H1 (cell line): ENCODE measurements around the gene VAV2. TPM values are rescaled to one million over a fixed set of nuclear protein-coding genes. Genes with fewer than 3 reads are reported as not detected.

Experiments used
- CTCF ChIA-PET: fragments of 300-600 bp; sonication (Branson Sonifier 250); formaldehyde crosslinking; loops from one replicate; lab custom pipeline; 2021; ENCODE audit not compliant: partially characterized antibody; lab: Charles Lee
- POLR2A ChIA-PET: fragments of 300-600 bp; sonication (Branson Sonifier 250); formaldehyde crosslinking; loops from one replicate; lab custom pipeline; 2021; ENCODE audit warnings: inconsistent platforms; ENCODE audit not compliant: partially characterized antibody; lab: Charles Lee
- DNase-seq, 2 experiments: peaks; one replicate each; pipeline versions ENCODE4 v3.0.0 to v3.0.0-alpha.2; 2010 to 2022; ENCODE audit warnings: low spot score in 2 of 2, low read depth in 1 of 2, mixed read lengths in 1 of 2
- FAIRE-seq: peaks from 2 replicates; lab custom pipeline; 2011; peaks lifted over from hg19 to GRCh38; lab: Jason Lieb, UNC
- H2AFZ ChIP-seq: 2 replicates; pipeline ENCODE4 v1.8.1; 2012; ENCODE audit warnings: low read length, inconsistent platforms
- H2AK5ac ChIP-seq: 2 replicates; pipeline ENCODE4 v1.6.1; 2013; ENCODE audit warnings: low read depth, low read length
- H2BK120ac ChIP-seq: replicated peaks from 2 replicates; pipeline ENCODE3; 2013; ENCODE audit warnings: low read depth, low read length, inconsistent platforms
- H2BK12ac ChIP-seq: 2 replicates; pipeline ENCODE4 v1.6.1; 2013; ENCODE audit warnings: low read depth, low read length
- H2BK15ac ChIP-seq: 2 replicates; pipeline ENCODE4 v1.6.1; 2013; ENCODE audit warnings: low read length
- H2BK20ac ChIP-seq: 2 replicates; pipeline ENCODE4 v1.6.1; 2013; ENCODE audit warnings: low read length
- H2BK5ac ChIP-seq: 2 replicates; pipeline ENCODE4 v1.6.1; 2013; ENCODE audit warnings: low read depth, low read length
- H3K14ac ChIP-seq: 2 replicates; pipeline ENCODE4 v1.6.1; 2013; ENCODE audit warnings: inconsistent platforms; ENCODE audit not compliant: insufficient read length
- H3K18ac ChIP-seq: 2 replicates; pipeline ENCODE4 v1.6.1; 2013; ENCODE audit warnings: low read length; ENCODE audit errors: extremely low read depth
- H3K23ac ChIP-seq: 2 replicates; pipeline ENCODE4 v1.6.1; 2013; ENCODE audit warnings: inconsistent platforms; ENCODE audit not compliant: insufficient read length
- H3K23me2 ChIP-seq: 2 replicates; pipeline ENCODE4 v1.6.1; 2013; ENCODE audit warnings: low read depth, low read length
- H3K27ac ChIP-seq: 2 replicates; pipeline ENCODE4 v1.6.1; 2011; ENCODE audit warnings: low read depth, low read length, inconsistent platforms
- H3K27me3 ChIP-seq, 4 experiments: replicated peaks in 1 of 4; 1 replicate in 1 of 4; 2 replicates in 3 of 4; pipeline versions ENCODE4 v1.6.1 to v1.8.1; 2011 to 2013; ENCODE audit warnings: low read length in 3 of 4, mild to moderate bottlenecking in 3 of 4, inconsistent platforms in 2 of 4, mixed read lengths in 2 of 4, moderate library complexity in 1 of 4; ENCODE audit not compliant: control insufficient read depth in 3 of 4, insufficient read depth in 3 of 4; ENCODE audit errors: extremely low read depth in 1 of 4
- H3K36me3 ChIP-seq, 4 experiments: 2 replicates each; pipeline versions ENCODE4 v1.6.1 to v1.8.1; 2011 to 2013; ENCODE audit warnings: mild to moderate bottlenecking in 4 of 4, low read length in 3 of 4, moderate library complexity in 2 of 4, control low read depth in 1 of 4, inconsistent platforms in 1 of 4; ENCODE audit not compliant: insufficient read depth in 4 of 4, control insufficient read depth in 2 of 4
- H3K4ac ChIP-seq: replicated peaks from 2 replicates; pipeline ENCODE3; 2013; ENCODE audit warnings: low read length, low read depth, mixed read lengths, inconsistent platforms; ENCODE audit not compliant: insufficient read length
- H3K4me1 ChIP-seq, 4 experiments: replicated peaks in 1 of 4; 1 replicate in 1 of 4; 2 replicates in 3 of 4; pipeline versions ENCODE4 v1.6.1 to v1.8.1; 2011 to 2013; ENCODE audit warnings: low read length in 3 of 4, inconsistent platforms in 2 of 4, mixed read lengths in 1 of 4; ENCODE audit not compliant: insufficient read depth in 4 of 4, control insufficient read depth in 3 of 4
- H3K4me2 ChIP-seq, 2 experiments: 2 replicates each; pipeline versions ENCODE4 v1.6.1 to v1.8.1; 2011 to 2013; ENCODE audit warnings: low read depth in 2 of 2, low read length in 2 of 2, control low read depth in 1 of 2, inconsistent platforms in 1 of 2, mild to moderate bottlenecking in 1 of 2; ENCODE audit not compliant: insufficient read depth in 1 of 2
- H3K4me3 ChIP-seq, 4 experiments: fragments of 200-600, 300-600 bp in 1 of 4; sonication (generic), shearing (Covaris generic), sonication (Bioruptor Twin) in 1 of 4; 2 replicates each; pipeline versions ENCODE4 v1.5.1 to v1.8.1; 2011 to 2016; ENCODE audit warnings: low read length in 4 of 4, low read depth in 3 of 4, control low read depth in 2 of 4, inconsistent platforms in 2 of 4, mild to moderate bottlenecking in 2 of 4, mixed read lengths in 1 of 4, moderate library complexity in 1 of 4; ENCODE audit not compliant: insufficient read depth in 2 of 4; ENCODE audit errors: extremely low read depth in 1 of 4
- H3K56ac ChIP-seq: replicated peaks from 2 replicates; pipeline ENCODE3; 2013; ENCODE audit warnings: low read depth, mild to moderate bottlenecking, mixed read lengths, low read length, inconsistent platforms; ENCODE audit not compliant: insufficient read length
- H3K79me1 ChIP-seq: 2 replicates; pipeline ENCODE4 v1.6.1; 2013; ENCODE audit warnings: low read depth, low read length, control low read depth
- H3K79me2 ChIP-seq, 2 experiments: 2 replicates each; pipeline versions ENCODE4 v1.6.1 to v1.8.1; 2012 to 2013; ENCODE audit warnings: low read length in 2 of 2, mild to moderate bottlenecking in 2 of 2, inconsistent platforms in 1 of 2; ENCODE audit not compliant: insufficient read depth in 2 of 2, control insufficient read depth in 1 of 2
- H3K9ac ChIP-seq, 4 experiments: replicated peaks in 1 of 4; 1 replicate in 1 of 4; 2 replicates in 3 of 4; pipeline versions ENCODE4 v1.6.1 to v1.8.1; 2011 to 2013; ENCODE audit warnings: low read depth in 3 of 4, low read length in 3 of 4, control low read depth in 2 of 4, mild to moderate bottlenecking in 2 of 4, moderate library complexity in 2 of 4, inconsistent platforms in 1 of 4; ENCODE audit errors: extremely low read depth in 1 of 4
- H3K9me3 ChIP-seq, 2 experiments: 2 replicates each; pipeline versions ENCODE4 v1.6.1 to v1.8.1; 2012 to 2013; ENCODE audit warnings: mild to moderate bottlenecking in 2 of 2, moderate library complexity in 2 of 2, control low read depth in 1 of 2, inconsistent platforms in 1 of 2, low read depth in 1 of 2, low read length in 1 of 2, mixed read lengths in 1 of 2; ENCODE audit not compliant: insufficient read depth in 2 of 2
- H4K20me1 ChIP-seq, 2 experiments: replicated peaks in 1 of 2; 2 replicates each; pipeline versions ENCODE3 to v1.8.1; 2011 to 2013; ENCODE audit warnings: inconsistent platforms in 2 of 2, low read length in 2 of 2, mild to moderate bottlenecking in 1 of 2; ENCODE audit not compliant: insufficient read depth in 2 of 2, control insufficient read depth in 1 of 2
- H4K5ac ChIP-seq: 2 replicates; pipeline ENCODE4 v1.6.1; 2013; ENCODE audit warnings: low read length, low read depth, mixed read lengths, inconsistent platforms; ENCODE audit not compliant: insufficient read length
- H4K8ac ChIP-seq: 2 replicates; pipeline ENCODE4 v1.8.0; 2013; ENCODE audit warnings: mild to moderate bottlenecking, moderate library complexity, low read length, inconsistent platforms; ENCODE audit not compliant: insufficient read depth; ENCODE audit errors: extremely low read depth
- H4K91ac ChIP-seq: replicated peaks from 2 replicates; pipeline ENCODE3; 2013; ENCODE audit warnings: low read length, mixed read lengths, inconsistent platforms; ENCODE audit not compliant: insufficient read length
- ATF3 ChIP-seq: IDR thresholded peaks from 2 replicates; pipeline ENCODE4 v1.6.1; 2011; ENCODE audit warnings: low read depth, mild to moderate bottlenecking, low read length; ENCODE audit not compliant: insufficient read depth
- BCL11A ChIP-seq, 2 experiments: IDR thresholded peaks; one replicate each; pipeline ENCODE4 v1.6.1; 2011; ENCODE audit warnings: low read depth in 2 of 2, low read length in 2 of 2, mild to moderate bottlenecking in 2 of 2
- CBX8 ChIP-seq: fragments of 300-800, 300-1000 bp; sonication (generic); IDR thresholded peaks from 2 replicates; pipeline ENCODE4 v1.7.1; 2016; ENCODE audit warnings: low read depth, low read length, borderline replicate concordance
- CEBPB ChIP-seq: IDR thresholded peaks from 2 replicates; pipeline ENCODE4 v1.6.1; 2012; ENCODE audit warnings: low read depth, low read length
- CREB1 ChIP-seq: IDR thresholded peaks from 2 replicates; pipeline ENCODE4 v1.6.1; 2012; ENCODE audit warnings: inconsistent platforms
- HDAC2 ChIP-seq, 2 experiments: fragments of 300-600 bp in 1 of 2; sonication (generic) in 1 of 2; IDR thresholded peaks; 2 replicates each; pipeline ENCODE4 v1.6.1; 2011 to 2012; ENCODE audit warnings: low read depth in 2 of 2, low read length in 2 of 2, mild to moderate bottlenecking in 2 of 2, moderate library complexity in 2 of 2, borderline replicate concordance in 1 of 2, inconsistent platforms in 1 of 2
- HDAC6 ChIP-seq: IDR thresholded peaks from one replicate; pipeline ENCODE4 v1.7.1; 2012; ENCODE audit warnings: low read depth, mild to moderate bottlenecking, inconsistent platforms, low read length, moderate library complexity
- KDM4A ChIP-seq: IDR thresholded peaks from one replicate; pipeline ENCODE4 v1.7.1; 2012; ENCODE audit warnings: low read depth, mild to moderate bottlenecking, moderate library complexity, low read length, inconsistent platforms; ENCODE audit not compliant: severe bottlenecking
- MAFK ChIP-seq: IDR thresholded peaks from 2 replicates; pipeline ENCODE4 v1.6.1; 2012; ENCODE audit warnings: low read depth, mild to moderate bottlenecking, improper control_type of control experiment, low read length
- POLR2AphosphoS5 ChIP-seq: IDR thresholded peaks from 2 replicates; pipeline ENCODE4 v1.6.1; 2011; ENCODE audit warnings: low read depth, low read length
- RBBP5 ChIP-seq: IDR thresholded peaks from 2 replicates; pipeline ENCODE4 v1.7.1; 2012; ENCODE audit warnings: low read depth, mild to moderate bottlenecking, inconsistent platforms, low read length, moderate library complexity, borderline replicate concordance
- SIN3A ChIP-seq, 2 experiments: IDR thresholded peaks in 1 of 2; conservative IDR thresholded peaks in 1 of 2; 2 replicates each; pipeline ENCODE4 v1.6.1; 2011 to 2012; ENCODE audit warnings: low read length in 2 of 2, improper control_type of control experiment in 1 of 2, low read depth in 1 of 2, mild to moderate bottlenecking in 1 of 2
- SUZ12 ChIP-seq: fragments of 200-600 bp; sonication (generic); IDR thresholded peaks from 2 replicates; pipeline ENCODE4 v1.6.1; 2012; ENCODE audit warnings: mild to moderate bottlenecking, inconsistent platforms, low read length, moderate library complexity, mixed read lengths
- TBP ChIP-seq: IDR thresholded peaks from 2 replicates; pipeline ENCODE4 v1.6.1; 2011; ENCODE audit warnings: low read depth, low read length, improper control_type of control experiment
- WGBS, 2 experiments: shearing (Covaris generic) in 1 of 2; methylation state at CpG; one replicate each; pipeline versions ENCODE4 v1.1.6 to v1.1.7; 2013 to 2015; ENCODE audit warnings: low lambda C conversion rate in 2 of 2, mixed read lengths in 2 of 2, inconsistent platforms in 1 of 2, low coverage in 1 of 2, missing lambda C conversion rate in 1 of 2; ENCODE audit not compliant: insufficient replicate concordance in 2 of 2, insufficient coverage in 1 of 2, insufficient read length in 1 of 2; ENCODE audit errors: extremely low coverage in 1 of 2, missing lambda C conversion rate in 1 of 2; 5-methylcytosine and 5-hydroxymethylcytosine counted together
- polyA plus RNA-seq, 7 experiments: library from polyadenylated mRNA; depleted of rRNA in 3 of 7; stranded (reverse) in 5 of 7; unstranded in 2 of 7; fragments of >200 nt in 5 of 7; fragments of 200-250 nt in 2 of 7; gene quantifications; 1 replicate in 5 of 7; 2 replicates in 1 of 7; 4 replicates in 1 of 7; pipeline versions ENCODE4 v1.2.1 to v1.2.3, GENCODE V29; 2011 to 2013; ENCODE audit warnings: missing spikeins in 2 of 7, mixed read lengths in 2 of 7
- total RNA-seq: library from RNA; stranded (reverse); fragmentation: NEBNext Ultra II Directional; extraction: Animal tissue kit (Norgen Biotek cat#: 25700); gene quantifications from 2 replicates; pipeline ENCODE4 v1.2.1, GENCODE V29; 2021

VAV2 gene
- total and polyA plus RNA-seq, 2 of the 8 experiments (the other 6 are each of a cell fraction or from before 2014, with no cell fraction given) = 13.6 to 37.6 TPM

DNA sequence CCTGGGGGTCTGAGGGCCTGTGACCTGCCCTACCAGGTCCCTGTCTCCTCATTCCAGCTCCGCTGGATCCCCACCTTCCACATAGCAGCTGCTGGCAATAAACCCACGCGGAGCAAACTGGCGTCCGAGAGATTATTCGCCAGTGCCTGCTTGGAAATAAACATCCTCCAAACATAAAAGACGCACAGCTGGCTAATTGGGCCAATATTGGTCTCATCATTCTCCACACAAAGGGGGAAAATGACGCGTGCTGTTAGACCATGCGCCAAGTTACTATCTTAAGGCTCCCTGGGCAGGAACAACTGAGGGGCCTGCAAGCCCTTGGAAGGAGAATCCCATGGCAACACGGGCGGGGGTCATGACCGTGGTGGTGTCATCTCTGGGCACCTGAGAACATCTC is 180.7 kb downstream of the VAV2 start:
- Histone ChIP-seq H2AK5ac (no peak overlapping the region), H3K4me1 (no peaks in the 10 kb centered on the region), H2BK120ac (no peak overlapping the region), H4K5ac (no peak overlapping the region), H3K36me3 (peaks cover 0 to 3% (median 0%) of the 10 kb centered on the region in 4 experiments; a peak in 1 of 8 replicates), H3K79me1 (no peaks in the 10 kb centered on the region; the same call in 1 of the 2 replicates), H2BK20ac (no peak overlapping the region), H4K8ac (peak overlapping the region; percentile 20; the same call in 1 of the 2 replicates), H3K4ac (no peak overlapping the region), H3K4me3 (no peak overlapping the region), H2AFZ (no peak overlapping the region), H3K9ac (no peak overlapping the region), H3K4me2 (no peak overlapping the region), H2BK12ac (no peak overlapping the region), H2BK5ac (no peak overlapping the region), H4K91ac (no peak overlapping the region), H3K56ac (no peak overlapping the region), H3K27ac (no peak overlapping the region), H2BK15ac (no peak overlapping the region), H3K18ac (no peak overlapping the region), H3K27me3 (no peaks in the 10 kb centered on the region), H3K23me2 (no peaks in the 10 kb centered on the region), H3K14ac (no peak overlapping the region), H3K79me2 (no peaks in the 10 kb centered on the region), H3K9me3 (no peaks in the 10 kb centered on the region), H4K20me1 (peaks cover 0 to 8% of the 10 kb centered on the region in 2 experiments), H3K23ac (no peak overlapping the region)
- WGBS, 2 experiments = 92% methylated on average over 13 of the region's 13 CpGs; no CpG with 5 or more reads in 1 of the 2 experiments
- no peak for FAIRE-seq
- no peak for DNase-seq
- TF ChIP-seq CREB1 (no peak), SUZ12 (no peak), MAFK (no peak), CBX8 (no peak), ATF3 (no peak), CEBPB (no peak), KDM4A (no peak), HDAC6 (no peak), BCL11A (IDR thresholded peaks at IDR 0.05; ENCODE audit: low read depth in 2 of 2, low read length in 2 of 2) (no peak), POLR2AphosphoS5 (no peak), TBP (no peak), RBBP5 (no peak), SIN3A (conservative IDR thresholded peaks at IDR 0.05 in 1 of 2, IDR thresholded peaks at IDR 0.05 in 1 of 2; ENCODE audit: low read depth in 1 of 2, low read length in 2 of 2) (no peak), HDAC2 (IDR thresholded peaks at IDR 0.05; ENCODE audit: borderline replicate concordance in 1 of 2, low read depth in 2 of 2, low read length in 2 of 2) (no peak)
- CTCF ChIA-PET = interaction anchor here (0.9 to 5.1 kb wide), 7 partner anchors 8 to 183 kb away, joined by 4 to 23 read pairs (median 8); no protein-coding TSS in a partner anchor
- POLR2A ChIA-PET = no interaction called here
